GM18861 (cell line): ENCODE data around the gene TRMT5.

Experiments
- ATAC-seq: cut with Tn5 transposase; IDR thresholded peaks from one replicate; pipeline ENCODE4 v1.9.1; 2021; ENCODE audit not compliant: unreplicated experiment

The TRMT5 gene

DNA sequence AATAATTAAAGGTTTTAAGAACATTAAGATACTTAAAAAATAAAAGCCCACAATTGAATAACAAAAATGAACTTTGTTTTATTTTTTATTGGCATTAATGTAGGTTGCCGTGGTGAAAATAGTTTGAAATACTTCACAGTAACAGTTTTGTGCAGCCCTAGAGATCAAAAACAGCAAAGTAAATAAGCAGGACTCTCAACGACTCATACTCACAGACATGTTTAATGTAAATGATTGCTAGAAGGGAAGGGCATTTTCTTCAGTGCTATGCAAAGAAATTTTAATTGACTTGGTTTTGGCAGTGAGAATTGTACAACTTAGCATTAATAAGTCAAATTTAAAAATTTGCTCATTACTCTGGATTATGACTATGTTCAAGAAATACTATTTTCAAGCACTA is 16.0 kb downstream of the TRMT5 start:
- no peak for ATAC-seq

DNA sequence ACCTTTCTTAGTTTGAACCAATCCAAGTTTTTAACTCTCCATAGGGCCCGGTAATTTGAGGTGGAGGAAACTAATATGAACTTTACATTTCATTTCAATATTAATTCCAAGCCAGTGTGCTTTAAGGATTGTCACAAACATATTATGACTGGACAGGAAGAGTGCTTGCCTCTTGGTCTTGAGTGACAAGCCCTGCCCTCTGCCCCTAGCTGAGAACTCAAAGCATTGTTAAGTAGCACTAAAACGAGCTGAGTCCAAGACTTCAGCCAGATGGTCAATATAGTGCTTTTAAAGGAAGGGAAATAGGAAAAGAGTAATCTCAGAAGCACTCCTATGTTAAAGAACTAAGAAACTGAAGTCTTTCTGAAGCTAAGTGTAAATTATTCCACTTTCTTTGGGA is 17.1 kb downstream of the TRMT5 start:
- no peak for ATAC-seq

DNA sequence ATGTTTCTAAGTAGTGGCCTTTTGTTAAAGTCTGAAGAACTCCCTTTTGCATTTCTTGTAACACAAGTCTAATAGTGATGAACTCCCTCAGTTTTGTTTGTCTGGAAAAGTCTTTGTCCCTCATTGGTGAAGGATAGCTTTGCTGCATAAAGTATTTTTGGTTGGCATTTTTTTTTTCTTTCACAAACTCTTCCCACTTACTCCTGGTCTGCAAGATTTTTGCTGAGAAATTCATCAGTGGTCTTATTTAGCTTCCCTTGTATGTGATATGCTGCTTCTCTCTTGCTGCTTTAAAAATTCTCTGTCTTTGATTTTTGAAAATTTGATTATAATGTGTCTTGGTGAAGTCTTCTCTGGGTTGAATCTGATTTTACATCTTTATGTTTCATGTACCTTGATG is 22.7 kb downstream of the TRMT5 start:
- ATAC-seq, result no peak

DNA sequence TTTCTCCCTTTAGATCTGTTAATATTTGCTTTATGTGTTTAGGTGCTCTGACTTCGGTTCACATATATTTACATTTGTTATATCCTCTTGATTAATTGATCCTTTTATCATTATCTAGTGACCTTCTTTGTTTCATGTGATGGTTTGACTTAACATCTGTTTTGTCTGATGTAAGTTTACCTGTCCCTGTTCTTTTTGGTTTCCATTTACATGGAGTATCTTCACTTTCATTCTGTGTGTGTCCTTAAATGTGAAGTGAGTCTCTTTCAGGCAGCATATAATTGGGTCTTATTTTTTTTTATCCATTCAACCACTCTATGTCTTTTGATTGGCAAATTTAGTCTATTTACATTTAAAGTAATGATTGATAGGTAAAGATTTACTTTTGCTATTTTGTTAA is 24.2 kb downstream of the TRMT5 start:
- ATAC-seq, result no peak

DNA sequence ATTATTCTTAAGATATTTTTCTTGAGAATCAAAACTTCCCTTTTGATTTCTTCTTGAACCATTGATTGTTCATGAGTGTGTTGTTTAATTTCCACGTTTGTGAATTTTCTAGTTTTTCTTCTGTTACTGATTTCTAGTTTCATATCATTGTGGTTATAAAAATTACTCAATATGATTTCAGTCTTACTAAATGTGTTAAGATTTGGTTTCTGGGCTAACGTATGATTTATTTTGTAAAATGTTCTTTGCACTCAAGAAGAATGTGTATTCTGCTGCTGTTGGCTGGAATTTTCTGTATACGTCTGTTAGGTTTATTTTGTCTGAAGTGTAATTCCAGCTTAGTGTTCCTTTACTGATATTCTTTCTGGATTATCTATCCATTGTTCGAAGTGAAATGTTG is 24.7 kb downstream of the TRMT5 start:
- no peak for ATAC-seq

DNA sequence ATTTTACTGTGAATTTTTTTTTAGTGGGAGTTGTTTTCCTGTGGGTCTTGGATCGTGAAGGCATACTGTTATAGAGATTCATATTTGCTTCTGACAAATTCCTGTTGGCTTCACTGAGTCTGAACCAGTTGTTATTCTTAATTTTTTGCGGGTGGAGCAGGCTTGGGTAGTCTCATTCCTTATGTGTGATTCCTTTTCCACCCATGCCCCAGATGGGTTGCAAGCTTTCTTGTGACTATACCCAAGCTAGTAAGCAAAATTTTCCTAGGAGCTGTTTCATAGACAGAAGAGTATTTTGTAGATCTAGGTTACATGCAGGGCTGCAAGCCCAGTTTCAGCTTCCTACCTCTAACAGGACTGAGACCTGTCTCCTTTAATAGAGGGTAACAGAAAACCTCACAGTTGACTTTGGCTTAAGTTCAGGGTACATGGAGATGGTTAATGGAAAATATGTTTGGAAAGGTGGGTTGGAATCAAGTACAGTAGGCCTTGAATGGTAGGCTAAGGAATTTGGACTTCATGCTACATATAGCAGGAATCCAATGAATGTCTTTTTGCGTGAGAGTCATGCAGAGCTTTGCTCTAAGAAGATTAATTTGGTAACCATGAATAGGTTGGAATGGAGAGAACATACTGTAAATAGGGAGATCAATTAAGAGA is 29.0 kb downstream of the TRMT5 start:
- ATAC-seq, result no peak

DNA sequence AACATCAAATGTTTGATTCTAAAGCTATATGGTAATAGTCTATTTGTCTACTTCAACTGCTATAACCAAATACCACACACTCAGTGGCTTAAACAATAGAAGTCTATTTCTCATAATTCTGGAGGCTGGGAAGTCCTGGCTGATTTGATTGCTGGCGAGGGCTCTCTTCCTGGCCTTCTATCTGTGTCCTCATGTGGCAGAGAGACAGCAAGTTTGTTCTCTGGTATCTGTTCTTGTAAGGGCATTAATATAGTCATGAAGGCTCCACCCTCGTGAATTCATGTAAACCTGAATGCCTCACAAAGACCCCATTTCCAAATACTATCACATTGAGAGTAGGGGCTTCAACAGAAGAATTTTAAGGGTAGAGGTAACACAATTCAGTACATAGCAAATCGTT is 34.1 kb downstream of the TRMT5 start:
- no peak for ATAC-seq

DNA sequence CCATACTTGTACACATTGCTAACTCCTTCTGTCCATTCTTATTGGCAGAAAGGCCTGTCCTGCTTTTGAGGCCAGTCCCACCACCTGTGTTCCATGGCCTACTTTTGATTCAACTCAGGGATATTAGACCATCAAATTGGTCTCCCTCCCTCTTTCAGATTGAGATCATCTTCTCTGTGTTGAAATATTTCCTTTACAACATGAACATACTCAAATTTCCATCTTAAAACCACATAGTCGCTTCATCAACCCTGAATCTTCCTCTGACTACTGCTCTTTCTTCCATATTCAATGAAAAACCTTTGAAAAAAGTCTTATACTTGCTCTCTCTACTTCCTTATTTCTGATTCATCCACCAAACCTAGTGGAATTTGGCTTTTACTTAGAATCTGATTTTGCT is 34.9 kb downstream of the TRMT5 start:
- no peak for ATAC-seq

DNA sequence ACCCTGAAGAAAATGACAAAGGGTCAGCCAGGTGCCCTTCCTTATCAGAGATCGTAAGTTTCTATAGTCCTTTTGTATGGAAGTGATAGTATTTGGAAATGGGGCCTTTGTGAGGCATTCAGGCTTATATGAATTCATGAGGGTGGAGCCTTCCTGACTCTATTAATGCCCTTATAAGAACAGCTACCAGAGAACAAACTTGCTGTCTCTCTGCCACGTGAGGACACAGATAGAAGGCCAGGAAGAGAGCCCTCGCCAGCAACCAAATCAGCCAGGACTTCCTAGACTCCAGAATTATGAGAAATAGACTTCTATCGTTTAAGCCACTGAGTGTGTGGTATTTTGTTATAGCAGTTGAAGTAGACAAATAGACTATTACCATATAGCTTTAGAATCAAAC is 36.7 kb downstream of the TRMT5 start:
- ATAC-seq, result no peak

DNA sequence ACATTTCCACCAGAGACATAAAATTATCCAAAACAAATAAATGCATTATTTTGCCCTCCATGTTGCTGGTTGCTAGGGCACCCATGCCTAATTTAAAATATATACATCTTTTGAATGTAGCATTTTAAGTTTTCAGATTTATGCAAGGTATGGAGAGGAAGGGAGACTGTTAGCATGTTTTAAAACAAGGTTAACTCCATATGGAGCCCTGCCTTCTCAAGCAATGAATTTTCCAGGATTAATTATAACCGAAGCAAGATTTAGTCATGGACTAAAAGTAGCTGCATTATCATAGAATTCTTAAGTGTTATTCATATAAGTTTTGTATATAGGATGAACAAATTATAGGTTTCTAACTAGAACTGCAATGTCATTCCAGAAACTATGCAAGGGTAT is 37.2 kb downstream of the TRMT5 start:
- no peak for ATAC-seq

DNA sequence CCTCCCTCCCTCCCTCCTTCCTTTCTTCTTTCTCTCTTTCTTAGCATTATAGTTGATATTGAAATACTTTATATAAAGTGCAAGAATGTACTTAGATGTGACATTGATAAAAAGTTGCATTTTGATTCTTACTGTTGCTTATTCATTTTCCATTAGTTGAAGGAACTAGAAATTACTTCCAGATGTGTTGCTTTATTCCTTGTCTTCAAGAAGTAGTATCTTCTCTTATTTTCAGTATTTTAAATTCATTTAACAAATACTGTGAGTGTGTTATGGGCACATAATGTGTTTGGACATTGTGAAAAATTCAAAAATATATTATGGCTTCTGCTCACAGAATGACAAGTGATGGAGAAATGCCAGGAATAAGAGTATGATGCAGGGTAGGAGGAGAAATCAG is 45.6 kb downstream of the TRMT5 start:
- no peak for ATAC-seq

DNA sequence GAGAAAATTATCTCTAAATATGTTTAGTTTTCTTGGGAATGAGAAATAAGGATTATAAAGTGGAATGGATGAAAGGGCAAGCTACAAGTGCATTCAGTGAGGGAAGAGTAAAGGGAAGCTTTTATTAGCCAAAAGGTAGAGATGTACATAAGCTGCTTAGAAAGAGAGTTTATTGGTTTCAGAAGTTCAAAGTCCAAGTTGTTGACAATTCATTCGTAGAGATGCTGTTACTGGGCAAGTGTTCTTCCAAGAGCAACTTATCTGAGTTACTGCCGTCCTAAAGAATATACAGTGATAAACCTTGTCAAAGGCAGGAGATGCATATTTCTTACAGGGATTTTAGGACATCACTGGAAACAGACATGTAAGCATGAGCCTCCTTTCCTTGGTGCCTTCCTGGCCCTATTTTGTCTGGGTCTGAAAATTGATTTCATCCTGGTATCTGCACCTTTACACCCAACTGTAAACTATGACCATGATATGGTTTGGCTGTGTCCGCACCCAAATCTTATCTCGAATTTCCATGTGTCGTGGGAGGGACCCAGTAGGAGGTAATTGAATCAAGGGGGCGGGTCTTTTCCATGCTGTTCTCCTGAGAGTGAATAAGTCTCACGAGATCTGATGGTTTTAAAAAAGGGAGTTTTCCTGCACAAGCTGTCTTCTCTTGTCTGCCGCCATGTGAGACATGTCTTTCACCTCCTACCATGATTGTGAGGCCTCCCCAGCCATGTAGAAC is 46.8 kb downstream of the TRMT5 start:
- no peak for ATAC-seq

DNA sequence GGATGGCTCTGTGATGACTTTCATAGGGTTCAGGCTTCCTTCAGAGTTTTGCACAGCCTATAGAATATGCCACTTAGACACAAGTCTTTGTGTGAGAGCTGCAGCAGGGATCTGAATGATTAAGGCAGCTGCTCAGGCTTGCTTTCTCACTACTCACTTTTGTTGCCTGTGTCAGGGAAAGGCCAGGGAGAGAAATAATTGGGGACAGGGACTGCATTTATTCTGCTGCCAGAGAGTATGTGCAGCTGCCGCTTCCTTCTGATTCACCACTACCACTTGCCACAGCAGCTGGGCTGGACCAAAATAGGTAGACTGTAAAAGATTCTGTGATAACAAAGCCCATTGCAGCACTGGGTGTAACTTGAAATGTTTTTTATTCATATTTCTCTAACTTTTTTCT is 49.7 kb downstream of the TRMT5 start:
- ATAC-seq, result no peak

DNA sequence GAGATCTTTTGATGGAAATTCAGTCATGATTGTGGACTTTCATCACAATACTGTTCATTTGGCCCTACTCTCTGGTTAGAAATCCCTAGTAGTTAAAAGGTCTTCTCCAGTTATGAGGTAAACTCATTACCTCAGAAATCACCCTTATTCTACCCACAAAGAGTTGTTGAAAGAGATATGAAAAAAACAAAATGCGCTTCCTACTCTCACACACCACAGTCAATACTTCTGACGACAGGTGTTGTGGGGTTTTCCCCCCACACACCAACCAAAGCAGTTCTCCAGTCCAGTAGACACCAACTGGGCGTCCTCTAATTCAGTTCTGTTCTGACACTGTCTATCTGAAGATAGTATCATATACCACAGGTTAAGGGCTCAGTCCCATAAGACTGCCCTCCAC is 54.9 kb downstream of the TRMT5 start:
- ATAC-seq, result peak; percentile 97

DNA sequence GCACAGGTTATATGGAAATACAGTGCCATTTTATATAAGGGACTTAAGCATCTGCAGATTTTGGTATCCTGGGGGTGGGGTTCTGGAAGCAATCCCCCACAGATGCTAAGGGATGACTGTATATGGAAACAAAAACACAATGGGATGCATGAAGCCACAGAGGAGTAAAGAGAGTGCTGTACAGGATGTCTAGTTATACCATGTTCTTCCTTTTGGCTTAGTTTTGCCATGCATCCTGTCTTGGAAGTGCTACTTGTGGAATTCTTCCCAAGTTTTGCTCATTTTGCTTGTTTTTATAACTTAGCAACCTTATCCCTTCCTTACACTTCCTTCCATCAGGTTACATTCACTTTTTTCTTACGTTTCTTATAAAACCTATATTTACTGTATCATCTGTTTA is 55.6 kb downstream of the TRMT5 start:
- ATAC-seq, result no peak

DNA sequence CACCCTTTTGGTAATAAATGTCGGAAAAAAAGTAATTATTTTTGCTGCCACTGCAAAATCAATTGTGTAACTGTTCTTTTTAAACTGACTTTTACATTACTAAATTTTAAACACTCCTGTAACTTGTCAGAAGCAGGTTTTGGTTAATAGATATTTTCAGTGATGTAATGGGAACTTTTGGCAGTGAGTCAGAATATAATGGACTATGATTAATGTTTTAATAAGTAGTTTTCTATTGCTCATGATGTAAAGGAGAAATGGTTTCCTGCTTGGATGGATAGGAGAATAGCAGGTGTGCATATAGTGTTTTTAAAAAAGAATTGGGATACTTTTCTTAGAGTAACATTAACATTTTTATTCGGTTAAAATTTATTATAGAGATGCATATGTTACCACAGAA is 58.8 kb downstream of the TRMT5 start:
- no peak for ATAC-seq
